ENCODE measurements around the gene RASGRP1.

Gene RASGRP1

GRCh38 chr15:38565287-38565670 is 665 bp upstream of the RASGRP1 start:
- DNase-seq (ENCODE audit: low spot score): no peak

DNA sequence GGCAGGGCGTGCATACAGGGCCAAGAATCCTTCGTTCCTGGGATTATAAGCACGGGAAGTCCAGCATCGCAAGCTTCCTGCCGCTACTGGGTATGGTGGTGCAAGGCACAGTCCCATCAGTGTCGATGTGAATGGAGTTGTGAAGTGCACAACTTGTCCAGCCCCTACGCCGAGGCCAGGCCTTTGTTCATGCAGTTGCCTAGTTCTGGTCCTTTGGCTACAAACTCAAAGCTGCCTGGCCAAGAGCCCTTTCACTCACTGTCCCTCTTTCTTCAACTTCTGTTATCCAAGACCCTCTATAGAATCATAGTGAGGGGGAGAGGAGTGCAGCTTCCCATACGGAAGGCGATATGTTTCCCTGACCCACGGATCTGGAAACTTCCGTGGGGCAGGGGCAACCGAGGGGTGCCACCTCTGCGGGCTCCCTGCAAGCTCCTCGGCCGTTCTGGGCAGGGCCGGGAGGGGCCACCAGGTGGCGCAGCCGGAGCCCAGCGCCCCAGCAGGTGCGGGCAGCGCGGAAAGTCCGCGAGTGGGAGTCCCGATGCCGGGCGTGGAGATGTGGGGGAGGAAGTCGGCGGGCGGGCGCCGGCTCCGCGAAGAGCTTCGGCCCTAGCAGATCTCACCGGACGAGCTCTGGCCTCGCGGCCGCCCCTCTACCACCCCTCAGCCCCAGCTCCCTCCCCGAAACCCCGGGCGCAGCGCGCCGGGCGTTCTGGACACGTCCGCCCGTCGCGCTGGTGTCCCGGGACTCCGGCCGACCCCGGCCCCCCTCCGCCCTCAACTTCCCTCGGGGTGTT is 693 bp downstream of the RASGRP1 start:
- peak; percentile 85 for DNase-seq (ENCODE audit: low spot score)

- no peak for DNase-seq (ENCODE audit: low spot score)
These were observed 2.3 kb downstream of the RASGRP1 start for GRCh38 chr15:38562278-38562677.

- DNase-seq (ENCODE audit: low spot score): no peak
These were observed 4.1 kb downstream of the RASGRP1 start for GRCh38 chr15:38560456-38560926.

DNA sequence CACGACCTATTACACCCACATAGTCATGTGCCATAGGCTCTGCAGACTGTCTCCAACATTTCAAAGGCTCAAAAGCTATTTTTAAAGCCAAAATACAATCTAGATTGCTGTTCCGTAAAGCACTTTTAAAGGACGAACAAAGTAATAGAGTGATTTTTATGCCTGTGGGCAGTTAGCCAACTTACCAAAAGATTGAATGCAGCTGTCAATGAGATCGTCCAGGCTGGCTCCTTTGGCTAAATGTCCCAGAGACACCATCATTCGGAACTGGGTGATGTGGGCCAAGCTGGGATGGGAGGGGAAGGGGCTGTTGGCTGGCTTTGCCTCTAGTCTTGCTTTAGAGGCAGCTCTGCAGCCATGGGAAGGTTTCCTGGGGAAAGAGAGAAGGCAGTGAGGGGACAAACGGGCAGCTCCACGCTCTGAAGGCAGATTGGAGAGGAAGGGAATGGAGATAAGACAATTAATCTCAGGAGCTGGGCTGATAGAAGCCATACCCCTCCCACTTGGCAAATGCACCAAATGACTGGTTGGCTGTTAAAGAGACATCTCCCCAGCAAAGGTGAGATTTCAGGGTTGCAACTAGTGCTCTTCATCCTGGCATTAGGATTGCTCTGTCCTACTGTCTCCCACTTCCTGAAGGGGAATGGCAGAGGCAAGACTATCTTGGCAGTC is 4.8 kb downstream of the RASGRP1 start:
- no peak for DNase-seq (ENCODE audit: low spot score)

- DNase-seq (ENCODE audit: low spot score): no peak
These were observed 5.5 kb downstream of the RASGRP1 start for GRCh38 chr15:38559131-38559530.

- peak; percentile 28 for DNase-seq (ENCODE audit: low spot score)
These were observed 6.1 kb downstream of the RASGRP1 start for GRCh38 chr15:38558372-38559059.

DNA sequence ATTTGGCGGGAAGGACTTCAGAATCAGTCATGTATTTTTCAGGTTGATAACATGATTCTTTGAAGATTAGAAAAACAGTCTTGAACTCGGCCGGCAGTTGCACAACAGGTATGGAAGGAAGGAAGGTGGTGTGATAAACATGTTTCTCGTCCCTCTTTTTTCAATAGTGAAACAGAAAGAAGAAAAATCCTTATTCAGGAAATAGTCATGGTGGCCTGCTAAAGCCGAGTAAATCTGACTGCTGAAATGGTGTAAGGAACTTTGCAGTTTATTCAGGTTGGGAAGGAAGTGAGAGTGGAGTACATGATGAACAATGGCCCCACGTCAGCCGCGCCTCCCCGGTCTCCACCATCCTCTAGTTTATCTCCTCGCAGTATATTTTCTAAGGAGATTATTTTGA is 6.7 kb downstream of the RASGRP1 start:
- DNase-seq (ENCODE audit: low spot score): no peak

DNA sequence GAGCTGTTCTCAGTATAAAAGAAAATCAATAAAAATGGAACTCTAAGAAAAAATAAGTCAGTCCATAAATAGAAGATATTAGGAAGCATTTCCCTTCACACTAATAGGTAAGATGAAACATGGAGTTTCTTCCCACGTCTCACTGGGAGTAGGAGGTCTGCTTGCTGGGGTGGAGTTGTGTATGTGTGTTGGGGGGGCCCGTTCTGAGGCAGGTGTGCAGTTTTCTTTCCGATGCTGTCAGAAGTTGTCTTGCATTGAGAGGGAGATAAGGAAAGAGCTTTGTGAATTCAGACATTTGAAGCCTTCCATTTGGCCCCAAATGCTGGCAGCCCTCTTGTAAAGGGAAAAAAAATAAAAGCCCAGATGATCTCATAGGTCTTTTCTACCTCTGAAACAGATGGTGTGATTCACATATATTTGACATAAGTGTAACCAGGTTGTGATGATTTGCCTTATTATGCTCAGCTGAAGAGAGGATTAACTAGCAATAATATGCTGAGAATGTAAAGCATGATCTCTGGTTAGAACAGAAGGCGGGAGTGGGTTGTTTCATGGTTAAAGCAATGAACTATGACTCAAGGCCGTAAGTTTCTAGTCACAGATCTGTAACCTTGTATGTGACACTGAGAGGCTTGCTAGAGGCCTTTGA is 8.8 kb downstream of the RASGRP1 start:
- DNase-seq (ENCODE audit: low spot score): peak; percentile 55

DNA sequence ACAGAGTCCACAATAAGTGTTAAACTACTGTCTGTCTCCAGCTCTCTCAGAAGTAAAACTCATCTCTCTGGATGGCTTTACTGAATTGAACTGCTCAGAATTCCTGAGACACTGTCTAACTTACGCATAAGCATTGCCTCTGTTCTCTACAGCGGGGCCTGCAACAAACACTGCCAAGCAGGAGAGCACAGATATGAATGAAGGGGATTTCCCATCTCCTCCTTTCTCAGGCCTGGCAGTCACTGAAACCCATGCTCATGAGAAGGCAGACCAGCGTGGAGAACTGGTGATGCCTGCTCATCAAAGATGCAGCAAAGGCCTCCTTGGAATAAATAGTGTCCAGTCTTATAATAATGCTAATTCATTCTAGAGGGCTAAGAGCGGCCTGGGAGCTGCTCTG is 10.3 kb downstream of the RASGRP1 start:
- DNase-seq (ENCODE audit: low spot score): no peak

DNA sequence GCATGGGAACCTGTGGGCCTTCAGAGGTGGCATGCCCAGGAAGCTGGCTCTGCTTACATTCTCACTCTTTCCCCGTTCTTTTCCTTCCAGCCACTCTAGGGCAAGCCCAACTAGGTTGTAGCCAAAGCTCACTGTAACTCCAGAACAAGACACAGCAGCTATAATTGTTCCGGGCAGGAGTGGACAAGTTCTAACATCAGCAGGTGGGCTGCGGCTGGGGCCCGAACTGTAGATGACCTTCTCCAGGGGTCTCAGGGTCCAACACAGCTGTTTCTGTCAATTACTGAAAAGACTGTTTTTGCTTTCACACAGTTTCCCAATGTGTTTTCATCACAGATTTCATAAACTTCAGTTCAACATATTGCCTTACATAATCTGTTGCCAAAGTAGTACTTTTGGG is 11.5 kb downstream of the RASGRP1 start:
- no peak for DNase-seq (ENCODE audit: low spot score)

GRCh38 chr15:38551720-38552648 is 12.6 kb downstream of the RASGRP1 start:
- no peak for DNase-seq (ENCODE audit: low spot score)

GRCh38 chr15:38549222-38549621 is 15.4 kb downstream of the RASGRP1 start:
- DNase-seq (ENCODE audit: low spot score): peak; percentile 46

GRCh38 chr15:38547255-38547997 is 17.2 kb downstream of the RASGRP1 start:
- peak; percentile 58 for DNase-seq (ENCODE audit: low spot score)

GRCh38 chr15:38545179-38545578 is 19.4 kb downstream of the RASGRP1 start:
- DNase-seq (ENCODE audit: low spot score): no peak

GRCh38 chr15:38541026-38541425 is 23.6 kb downstream of the RASGRP1 start:
- no peak for DNase-seq (ENCODE audit: low spot score)

DNA sequence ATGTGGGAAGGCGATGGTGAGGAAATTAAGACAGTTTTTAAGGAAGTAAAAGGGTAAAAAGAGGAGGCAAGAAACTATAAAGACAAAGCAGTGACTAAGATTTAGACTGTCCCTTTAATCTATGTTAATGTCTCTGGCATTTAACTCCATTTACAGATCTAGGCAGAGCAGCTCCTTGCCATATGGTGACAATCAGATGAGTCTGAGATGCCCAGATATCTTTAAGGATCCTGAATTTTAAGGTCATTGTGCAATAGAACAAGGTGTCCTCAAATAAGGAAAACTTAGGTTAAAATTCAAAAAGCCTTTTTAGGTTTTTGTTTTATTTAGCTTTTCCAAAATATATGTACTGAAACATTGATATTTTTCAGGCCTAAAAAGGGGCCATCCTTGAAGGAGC is 24.1 kb downstream of the RASGRP1 start:
- no peak for DNase-seq (ENCODE audit: low spot score)

DNA sequence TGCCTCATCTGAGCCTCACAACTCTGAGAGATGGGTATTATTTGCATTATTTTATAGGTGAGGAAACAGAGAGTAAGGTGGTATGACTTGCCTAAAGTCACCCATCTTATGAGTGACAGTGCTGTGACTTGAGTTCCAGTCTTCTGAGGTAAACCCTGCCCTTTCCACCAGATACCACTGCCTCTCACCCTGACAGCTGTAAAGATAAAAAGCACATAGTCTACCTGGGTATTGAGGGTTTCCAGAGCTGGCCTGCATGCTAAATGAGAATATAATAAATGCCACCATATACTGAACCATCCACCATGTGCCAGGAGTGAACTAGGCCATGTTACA is 25.6 kb downstream of the RASGRP1 start:
- no peak for DNase-seq (ENCODE audit: low spot score)

- no peak for DNase-seq (ENCODE audit: low spot score)
These were observed 26.1 kb downstream of the RASGRP1 start for GRCh38 chr15:38538328-38539007.

GRCh38 chr15:38536201-38536676 is 28.4 kb downstream of the RASGRP1 start:
- peak; percentile 82 for DNase-seq (ENCODE audit: low spot score)
